ENCODE measurements around the gene ATP10B. TPM values are rescaled to one million over a fixed set of nuclear protein-coding genes. Genes with fewer than 3 reads are reported as not detected.
"Not testable (repeated sequence)": the region's sequence is repeated elsewhere in the genome, so short reads cannot be mapped to it uniquely, and the experiment has no call there.

The ATP10B gene
- total RNA-seq, 1 donor from 2014 or later: 0.13 TPM

- DNase-seq (ENCODE audit: low read depth in 2 of 2): no peak
Observed at GRCh38 chr5:160824301-160825001, 27.6 kb downstream of the ATP10B start.

GRCh38 chr5:160812996-160813395 is 39.0 kb downstream of the ATP10B start:
- DNase-seq (ENCODE audit: low read depth in 2 of 2): not testable (repeated sequence)

DNA sequence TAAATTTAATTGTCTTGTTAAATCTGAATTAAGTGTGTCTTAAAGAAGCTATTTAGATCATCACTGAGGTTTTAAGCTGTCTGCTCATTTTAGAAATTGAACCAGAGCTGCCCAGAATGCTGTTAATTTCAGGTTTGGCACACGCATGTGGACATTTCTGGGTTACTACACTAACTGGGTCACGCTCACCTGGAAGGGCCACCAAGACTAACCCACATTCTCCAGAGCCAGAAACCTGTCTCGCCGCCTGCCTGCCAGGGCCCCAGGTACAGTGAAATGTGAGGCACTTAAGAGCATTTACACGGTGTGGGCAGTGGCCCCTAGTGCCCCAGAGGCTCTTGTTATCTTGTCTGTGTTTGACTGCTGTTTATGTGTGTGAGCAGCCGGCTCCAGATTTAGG is 46.6 kb downstream of the ATP10B start:
- no peak for DNase-seq (ENCODE audit: low read depth in 2 of 2)

DNA sequence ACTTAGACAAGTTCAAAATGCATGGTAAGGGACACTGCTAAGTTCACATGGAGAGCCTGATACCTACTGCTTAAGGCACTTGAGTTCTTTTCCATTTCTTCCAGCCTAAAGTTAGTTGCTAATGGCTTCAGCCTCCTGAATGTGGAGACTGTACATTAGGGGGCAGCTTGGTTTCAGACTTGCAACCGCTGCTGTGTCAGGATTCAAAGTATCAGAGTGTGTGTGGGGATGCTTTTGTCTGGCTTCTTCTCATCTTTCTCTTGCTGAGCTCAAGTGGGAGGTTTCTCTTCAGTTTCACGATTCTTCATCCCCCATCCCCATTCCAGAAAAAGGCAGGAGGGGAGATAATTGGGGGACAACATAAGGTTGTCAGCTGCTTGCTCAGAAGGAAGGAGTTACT is 49.4 kb downstream of the ATP10B start:
- no peak for DNase-seq (ENCODE audit: low read depth in 2 of 2)

DNA sequence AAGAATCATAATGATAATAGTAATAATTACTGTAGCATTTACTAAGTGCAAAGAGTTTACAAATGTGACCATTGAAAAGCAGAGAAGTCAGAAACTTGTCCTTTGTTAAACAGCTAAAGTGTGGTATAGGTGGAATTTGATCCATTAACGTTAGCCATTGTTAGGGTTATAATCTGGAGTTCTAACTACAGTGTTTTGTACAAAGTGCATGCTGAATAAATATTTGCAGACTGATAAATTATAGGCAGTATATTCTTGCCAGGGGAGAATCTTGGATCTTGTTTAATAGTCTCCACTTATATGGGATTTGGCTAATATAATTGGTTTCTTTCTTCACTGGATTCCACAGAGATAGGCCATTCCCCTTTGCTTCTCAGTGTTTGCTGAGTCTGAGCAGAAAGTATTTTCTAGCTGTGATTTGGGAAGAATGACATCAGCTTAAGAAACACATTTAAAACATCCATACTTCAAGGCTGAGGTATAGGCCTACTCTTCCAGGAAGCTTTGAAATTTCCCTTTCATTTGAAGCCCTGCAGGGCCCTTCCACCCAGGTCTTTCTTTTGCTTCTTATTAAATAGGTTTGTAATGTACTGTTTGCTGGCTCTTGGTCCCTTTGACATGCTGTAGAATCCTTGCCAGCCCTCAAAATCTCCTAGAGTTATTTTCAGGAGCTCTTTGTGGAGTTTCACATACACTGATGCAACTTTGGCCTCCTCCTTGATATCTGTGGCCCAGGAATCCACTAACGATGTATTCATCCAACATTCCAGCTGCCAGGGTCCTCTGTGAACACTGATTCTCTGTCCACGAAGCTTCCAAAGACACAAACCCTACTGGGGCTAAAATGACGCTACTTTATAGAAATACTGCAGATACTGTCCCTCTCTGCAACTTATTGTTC is 51.4 kb downstream of the ATP10B start:
- DNase-seq (ENCODE audit: low read depth in 2 of 2): no peak

GRCh38 chr5:160799184-160799583 is 52.8 kb downstream of the ATP10B start:
- no peak for DNase-seq (ENCODE audit: low read depth in 2 of 2)

- no peak for DNase-seq (ENCODE audit: low read depth in 2 of 2)
Observed at GRCh38 chr5:160797020-160797419, 55.0 kb downstream of the ATP10B start.

- DNase-seq (ENCODE audit: low read depth in 2 of 2): no peak
Observed at GRCh38 chr5:160793530-160793899, 58.5 kb downstream of the ATP10B start.

GRCh38 chr5:160792732-160793529 is 59.1 kb downstream of the ATP10B start:
- DNase-seq (ENCODE audit: low read depth in 2 of 2): no peak

DNA sequence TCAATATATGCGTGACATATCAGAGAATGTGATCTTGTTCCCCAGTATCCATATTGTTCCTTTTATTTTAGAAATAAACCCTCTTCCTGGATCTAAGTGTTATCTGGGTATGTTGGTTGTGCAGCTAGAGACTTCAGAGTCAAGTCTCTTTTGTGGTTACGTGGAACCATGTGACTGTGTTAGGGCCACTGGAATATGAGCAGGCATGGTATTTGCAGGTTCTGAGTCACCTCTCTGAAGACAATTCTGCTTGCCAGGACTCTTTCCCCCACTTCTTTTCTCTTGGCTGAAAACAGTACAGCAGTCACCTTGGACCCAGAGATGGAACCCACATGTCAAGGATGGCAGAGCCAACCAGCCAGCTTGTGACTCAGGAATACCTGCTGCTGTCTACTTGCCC is 59.7 kb downstream of the ATP10B start:
- DNase-seq (ENCODE audit: low read depth in 2 of 2): no peak

GRCh38 chr5:160789219-160789859 is 62.7 kb downstream of the ATP10B start:
- no peak for DNase-seq (ENCODE audit: low read depth in 2 of 2)

DNA sequence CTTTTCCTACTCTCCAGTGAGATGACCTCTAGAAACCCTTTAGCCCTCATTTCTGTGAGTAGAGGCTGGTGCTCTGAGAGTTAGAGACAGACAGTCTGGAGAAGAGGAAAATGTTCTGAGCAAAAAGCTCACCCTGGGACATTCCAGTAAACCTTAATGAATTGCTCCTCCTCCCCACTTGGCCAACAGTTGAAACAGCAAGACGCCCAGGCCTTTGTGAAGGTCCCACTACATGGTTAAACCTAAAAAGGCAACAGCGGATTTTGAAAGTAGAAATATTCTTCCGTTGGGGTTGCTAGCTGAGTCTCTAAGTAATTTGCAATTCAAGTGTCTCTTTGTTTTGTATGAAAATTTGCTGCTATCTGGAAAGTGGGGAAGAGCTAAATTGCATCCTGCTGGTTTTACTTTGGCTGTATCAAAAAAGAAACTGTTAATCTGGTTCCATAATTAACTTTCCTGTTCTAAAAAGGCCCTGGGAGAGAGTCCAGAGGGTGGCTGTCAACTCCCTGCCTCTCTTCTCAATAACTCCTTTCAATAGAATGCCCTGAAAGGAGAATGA is 63.8 kb downstream of the ATP10B start:
- DNase-seq (ENCODE audit: low read depth in 2 of 2): no peak

- no peak for DNase-seq (ENCODE audit: low read depth in 2 of 2)
Observed at GRCh38 chr5:160787240-160787639, 64.8 kb downstream of the ATP10B start.

DNA sequence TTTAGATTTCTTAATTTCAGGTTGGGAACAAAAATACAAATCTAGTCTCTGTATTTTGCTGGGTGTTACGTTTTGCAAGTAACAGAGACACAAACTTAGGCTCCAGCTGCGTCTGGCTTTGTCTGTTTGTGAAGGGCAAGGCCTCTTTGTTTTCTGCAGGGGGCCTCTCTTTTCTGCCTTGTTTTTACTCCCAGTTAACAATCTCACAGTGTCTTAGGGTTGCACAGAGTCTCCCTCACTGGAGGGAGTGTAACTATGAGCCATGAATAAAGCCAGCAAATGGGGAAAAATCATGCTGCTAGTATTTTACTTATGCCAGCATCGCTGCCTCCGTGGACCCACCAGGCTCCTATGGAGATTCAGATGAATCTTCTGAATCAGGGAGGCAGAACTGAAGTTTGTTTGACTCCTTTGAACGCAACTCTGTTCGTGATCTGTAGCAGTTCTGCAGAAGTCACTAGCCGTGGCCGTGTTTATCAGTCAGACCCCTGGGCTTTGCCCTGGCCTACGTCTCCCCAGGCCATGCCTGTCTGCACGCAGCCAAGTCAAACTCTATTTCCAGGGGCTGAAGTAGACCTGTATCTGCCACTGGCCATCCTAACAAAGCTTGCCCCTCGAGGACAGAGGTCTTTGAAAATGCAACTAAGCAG is 77.2 kb downstream of the ATP10B start:
- DNase-seq (ENCODE audit: low read depth in 2 of 2): no peak

DNA sequence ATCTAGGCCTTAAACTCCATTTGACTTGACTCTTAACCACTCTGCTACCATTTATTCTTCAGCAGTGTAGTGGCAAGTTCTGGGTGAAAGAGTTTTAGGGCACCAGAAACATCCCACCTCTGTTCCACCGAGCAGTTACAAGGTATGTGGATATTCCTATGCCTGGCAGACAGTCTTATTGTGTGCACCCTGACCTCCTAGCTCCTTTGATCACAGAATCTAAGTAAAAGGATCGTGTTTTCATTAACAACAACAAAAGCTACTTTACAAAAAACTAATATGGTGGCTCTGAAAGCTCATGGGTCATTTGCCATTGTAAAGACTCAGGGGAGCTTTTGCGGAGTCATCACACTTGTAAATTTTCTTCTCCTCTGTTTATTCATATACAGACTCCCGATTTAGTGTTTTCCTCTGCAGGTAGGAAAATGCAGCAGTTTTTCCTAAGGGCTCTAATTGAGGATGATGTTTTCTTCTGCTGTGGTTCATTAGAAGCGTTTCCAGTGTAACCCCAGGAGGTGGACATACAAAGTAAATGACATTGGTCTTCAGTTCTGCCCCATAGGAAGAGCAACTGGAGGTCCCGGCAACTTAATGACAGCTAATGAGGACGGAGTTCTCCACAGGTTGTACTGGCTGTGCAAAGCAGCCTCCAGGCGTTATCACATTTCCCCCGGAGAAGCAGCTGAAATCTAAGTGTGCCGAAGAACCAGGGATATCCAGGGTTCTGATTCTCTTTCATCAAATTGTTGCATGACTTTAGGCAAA is 78.2 kb downstream of the ATP10B start:
- no peak for DNase-seq (ENCODE audit: low read depth in 2 of 2)

DNA sequence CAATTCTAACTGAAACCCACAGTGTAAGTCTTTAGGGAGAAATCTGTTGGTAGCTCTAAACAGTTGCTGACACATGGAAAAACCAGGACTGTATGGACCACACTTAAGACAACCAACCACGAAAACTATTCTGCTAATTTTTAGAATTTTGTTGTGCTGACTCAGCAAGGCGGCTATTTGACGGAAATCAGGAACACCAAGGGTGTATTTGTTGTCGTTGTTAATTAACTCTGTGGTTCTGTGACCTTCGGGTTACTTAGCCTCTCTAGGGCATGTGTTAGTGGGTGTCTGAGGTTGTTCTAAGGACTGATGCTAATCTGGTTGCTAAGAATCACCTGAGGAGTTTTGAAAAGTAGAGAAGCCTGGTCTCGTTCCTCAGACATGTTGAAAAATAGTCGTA is 79.2 kb downstream of the ATP10B start:
- DNase-seq (ENCODE audit: low read depth in 2 of 2): no peak

GRCh38 chr5:160770718-160771117 is 81.3 kb downstream of the ATP10B start:
- no peak for DNase-seq (ENCODE audit: low read depth in 2 of 2)

DNA sequence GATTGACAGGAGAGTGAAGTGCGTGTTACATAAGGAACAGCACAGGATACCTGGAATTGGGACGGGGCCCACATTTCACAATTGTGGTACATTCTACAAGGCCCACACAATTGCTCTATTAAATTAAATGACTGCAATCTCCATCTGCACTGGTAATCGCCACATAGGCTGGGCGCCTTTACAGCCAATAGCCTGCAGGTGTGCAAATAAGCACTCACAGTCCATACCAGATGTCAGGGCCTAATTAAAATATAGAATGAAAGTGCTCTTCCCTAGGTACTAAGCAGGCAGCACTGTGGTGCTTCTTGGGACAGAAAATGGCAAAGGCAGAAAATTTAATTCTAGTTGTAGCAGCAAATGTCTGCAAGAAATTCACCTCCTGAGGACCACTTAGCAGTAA is 82.7 kb downstream of the ATP10B start:
- DNase-seq (ENCODE audit: low read depth in 2 of 2): no peak

- no peak for DNase-seq (ENCODE audit: low read depth in 2 of 2)
Observed at GRCh38 chr5:160767062-160767461, 84.9 kb downstream of the ATP10B start.

DNA sequence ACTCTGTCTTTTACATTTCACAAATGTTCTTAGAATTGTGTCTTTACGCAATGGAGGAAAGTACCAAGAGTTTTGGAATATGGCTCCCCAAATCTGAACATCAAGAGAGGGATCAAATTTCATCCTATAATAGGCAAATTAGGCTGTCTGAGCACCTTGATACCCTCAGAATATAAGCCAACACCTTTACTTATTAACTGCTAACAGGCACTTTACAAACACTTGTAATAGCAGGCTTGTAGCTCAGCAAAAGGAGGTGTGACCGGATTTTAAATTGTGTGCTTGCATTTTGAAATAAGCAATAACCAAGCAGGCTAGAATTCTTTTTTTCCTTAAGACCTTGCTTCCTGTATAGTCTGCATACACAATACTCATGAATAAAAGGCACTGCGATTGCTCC is 92.0 kb downstream of the ATP10B start:
- no peak for DNase-seq (ENCODE audit: low read depth in 2 of 2)

Data from dermis microvascular lymphatic vessel endothelial cell (primary cell).